HG03060 (cell line): ENCODE data around the gene HSP90AA1.
"Not testable (repeated sequence)": the region's sequence is repeated elsewhere in the genome, so short reads cannot be mapped to it uniquely, and the experiment has no call there.

Source experiments
- ATAC-seq: cut with Tn5 transposase; IDR thresholded peaks from one replicate; pipeline ENCODE4 v1.9.1; 2021; ENCODE audit warnings: low read depth, moderate number of reproducible peaks; ENCODE audit not compliant: unreplicated experiment

The HSP90AA1 gene

GRCh38 chr14:102095231-102095870 is 8.5 kb upstream of the HSP90AA1 start:
- ATAC-seq: no peak

GRCh38 chr14:102094101-102094500 is 7.3 kb upstream of the HSP90AA1 start:
- no peak for ATAC-seq

GRCh38 chr14:102092806-102093205 is 6.0 kb upstream of the HSP90AA1 start:
- ATAC-seq: no peak

- ATAC-seq: no peak
These were observed 3.9 kb upstream of the HSP90AA1 start for GRCh38 chr14:102090713-102091112.

- ATAC-seq: no peak
These were observed 2.9 kb upstream of the HSP90AA1 start for GRCh38 chr14:102089621-102090343.

- ATAC-seq: no peak
These were observed 1.4 kb upstream of the HSP90AA1 start for GRCh38 chr14:102088012-102088792.

- no peak for ATAC-seq
These were observed 843 bp upstream of the HSP90AA1 start for GRCh38 chr14:102087762-102088011.

- no peak for ATAC-seq
These were observed 204 bp downstream of the HSP90AA1 start for GRCh38 chr14:102086709-102086971.

- no peak for ATAC-seq
These were observed 716 bp downstream of the HSP90AA1 start for GRCh38 chr14:102085948-102086708.

- no peak for ATAC-seq
These were observed 1.4 kb downstream of the HSP90AA1 start for GRCh38 chr14:102085488-102085887.

GRCh38 chr14:102084931-102085330 is 1.9 kb downstream of the HSP90AA1 start:
- no peak for ATAC-seq

GRCh38 chr14:102084522-102084921 is 2.3 kb downstream of the HSP90AA1 start:
- ATAC-seq: not testable (repeated sequence)

- no peak for ATAC-seq
These were observed 5.4 kb downstream of the HSP90AA1 start for GRCh38 chr14:102081231-102082080.

- ATAC-seq: no peak
These were observed 6.4 kb downstream of the HSP90AA1 start for GRCh38 chr14:102080183-102081080.

GRCh38 chr14:102079700-102079979 is 7.2 kb downstream of the HSP90AA1 start:
- ATAC-seq: no peak

- no peak for ATAC-seq
These were observed 7.8 kb downstream of the HSP90AA1 start for GRCh38 chr14:102078831-102079699.

- ATAC-seq: not testable (repeated sequence)
These were observed 8.5 kb downstream of the HSP90AA1 start for GRCh38 chr14:102078361-102078791.

- ATAC-seq: no peak
These were observed 9.5 kb downstream of the HSP90AA1 start for GRCh38 chr14:102077382-102077709.

GRCh38 chr14:102075155-102075554 is 11.7 kb downstream of the HSP90AA1 start:
- ATAC-seq: no peak
